ENCODE data around the gene SALL1. TPM values are rescaled to one million over a fixed set of nuclear protein-coding genes. Genes with fewer than 3 reads are reported as not detected.

SALL1 gene
- 1.1 and 1.8 TPM in 2 replicates for total RNA-seq

GRCh38 chr16:51150888-51151320, at the start of gene SALL1:
Gene SALL1 (minus strand): TSS chr16:51151270. CDS start chr16:51151241, 29 bp downstream.

Data from subcutaneous preadipocyte (primary cell).